Measurements from ENCODE around the gene MS4A4A.
"Not testable (repeated sequence)": the region's sequence is repeated elsewhere in the genome, so short reads cannot be mapped to it uniquely, and the experiment has no call there.

The MS4A4A gene

GRCh38 chr11:60285411-60286126, 5.1 kb downstream of the MS4A4A start:
- peak overlapping the region; percentile 93 for H2BK120ac ChIP-seq (ENCODE audit: insufficient read depth, low read length, poor library complexity)

DNA sequence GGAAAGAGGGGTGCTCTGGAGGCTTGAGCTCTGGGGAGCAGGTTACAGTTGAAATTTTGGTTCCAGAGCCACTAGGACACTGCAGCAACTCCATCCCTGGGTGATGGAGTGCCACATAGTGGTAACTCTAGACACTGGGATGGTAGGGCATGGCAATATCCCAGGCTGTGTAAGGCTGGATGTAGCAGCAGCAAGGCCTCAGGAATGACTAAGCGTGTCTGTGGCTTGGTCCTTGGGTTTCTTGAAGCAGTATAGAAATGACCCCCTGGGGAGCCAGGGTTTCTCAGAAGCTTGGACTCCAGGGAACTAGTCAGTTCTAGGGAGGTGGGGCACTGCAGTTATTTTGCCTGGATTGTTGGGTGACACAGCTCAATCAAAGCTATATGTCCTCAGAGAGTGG, 8.1 kb downstream of the MS4A4A start:
- Histone ChIP-seq H3K9me3 (ENCODE audit: insufficient read depth, low read depth, low read length) (peaks cover 9% of the 10 kb centered on the region), H3K9ac (ENCODE audit: low read length) (no peak overlapping the region), H4K8ac (ENCODE audit: low read depth, low read length) (no peak overlapping the region), H2BK12ac (ENCODE audit: low read length) (no peak overlapping the region), H3K18ac (ENCODE audit: low read length) (no peak overlapping the region), H2BK5ac (ENCODE audit: low read depth, low read length, poor library complexity) (no peak overlapping the region), H2AK5ac (ENCODE audit: low read length) (no peak overlapping the region), H3K14ac (ENCODE audit: low read length) (no peak overlapping the region), H3K4ac (ENCODE audit: low read depth, low read length) (no peak overlapping the region), H3K4me1 (ENCODE audit: control insufficient read depth in 1 of 2, insufficient read depth in 2 of 2, low read length in 2 of 2) (peaks cover 3 to 4% of the 10 kb centered on the region in 2 experiments), H2AFZ (ENCODE audit: insufficient read depth, low read length, poor library complexity) (no peak overlapping the region), H3K79me1 (ENCODE audit: low read length) (peaks cover 7% of the 10 kb centered on the region), H3K27me3 (ENCODE audit: insufficient read depth, low read length) (no peaks in the 10 kb centered on the region), H3K79me2 (ENCODE audit: control insufficient read depth, insufficient read depth, low read length, poor library complexity) (no peaks in the 10 kb centered on the region), H3K4me3 (ENCODE audit: low read depth, low read length) (no peak overlapping the region), H3K36me3 (ENCODE audit: control insufficient read depth in 1 of 2, insufficient read depth in 2 of 2, low read length in 2 of 2) (peaks cover 0 to 3% of the 10 kb centered on the region in 2 experiments), H3K23ac (ENCODE audit: low read length) (no peak overlapping the region), H4K91ac (ENCODE audit: low read depth, low read length) (no peak overlapping the region), H4K12ac (ENCODE audit: low read depth, low read length) (no peak overlapping the region), H3K4me2 (ENCODE audit: low read length) (no peak overlapping the region), H3K27ac (ENCODE audit: low read depth, low read length) (no peak overlapping the region), H2BK120ac (ENCODE audit: insufficient read depth, low read length, poor library complexity) (no peak overlapping the region)
- no CpG with 5 or more reads among the region's 1 CpG for WGBS (ENCODE audit: extremely low coverage, insufficient coverage, insufficient read length)
- DNase-seq = no peak

More at GRCh38 chr11:60285411-60286126, 5.1 kb downstream of the MS4A4A start:
- not testable (repeated sequence) for H4K12ac ChIP-seq (ENCODE audit: low read depth, low read length); H2AK5ac ChIP-seq (ENCODE audit: low read length); H3K9ac ChIP-seq (ENCODE audit: low read length); H3K9me3 ChIP-seq (ENCODE audit: insufficient read depth, low read depth, low read length); H3K36me3 ChIP-seq (ENCODE audit: control insufficient read depth in 1 of 2, insufficient read depth in 2 of 2, low read length in 2 of 2); H2AFZ ChIP-seq (ENCODE audit: insufficient read depth, low read length, poor library complexity); H3K79me1 ChIP-seq (ENCODE audit: low read length); H3K79me2 ChIP-seq (ENCODE audit: control insufficient read depth, insufficient read depth, low read length, poor library complexity); H3K4ac ChIP-seq (ENCODE audit: low read depth, low read length); H3K4me2 ChIP-seq (ENCODE audit: low read length); H3K4me3 ChIP-seq (ENCODE audit: low read depth, low read length); H3K4me1 ChIP-seq (ENCODE audit: control insufficient read depth in 1 of 2, insufficient read depth in 2 of 2, low read length in 2 of 2); H3K18ac ChIP-seq (ENCODE audit: low read length); H3K23ac ChIP-seq (ENCODE audit: low read length); H3K27me3 ChIP-seq (ENCODE audit: insufficient read depth, low read length)
- Histone ChIP-seq H4K91ac (ENCODE audit: low read depth, low read length) (peak overlapping the region; percentile 92), H2BK5ac (ENCODE audit: low read depth, low read length, poor library complexity) (peak overlapping the region; percentile 90), H2BK12ac (ENCODE audit: low read length) (peak overlapping the region; percentile 93), H3K27ac (ENCODE audit: low read depth, low read length) (peak overlapping the region; percentile 90), H3K14ac (ENCODE audit: low read length) (peak overlapping the region; percentile 42), H4K8ac (ENCODE audit: low read depth, low read length) (peak overlapping the region; percentile 39)
- peak; percentile 52 to 63 for DNase-seq
- no CpG with 5 or more reads among the region's 7 CpGs for WGBS (ENCODE audit: extremely low coverage, insufficient coverage, insufficient read length)

- Histone ChIP-seq H3K9ac (ENCODE audit: low read length) (no peak overlapping the region), H2AFZ (ENCODE audit: insufficient read depth, low read length, poor library complexity) (no peak overlapping the region), H3K79me1 (ENCODE audit: low read length) (no peaks in the 10 kb centered on the region), H3K79me2 (ENCODE audit: control insufficient read depth, insufficient read depth, low read length, poor library complexity) (no peaks in the 10 kb centered on the region), H3K4ac (ENCODE audit: low read depth, low read length) (no peak overlapping the region), H2AK5ac (ENCODE audit: low read length) (no peak overlapping the region), H2BK120ac (ENCODE audit: insufficient read depth, low read length, poor library complexity) (no peak overlapping the region), H4K91ac (ENCODE audit: low read depth, low read length) (no peak overlapping the region), H2BK12ac (ENCODE audit: low read length) (no peak overlapping the region), H2BK5ac (ENCODE audit: low read depth, low read length, poor library complexity) (no peak overlapping the region), H3K18ac (ENCODE audit: low read length) (no peak overlapping the region), H3K36me3 (ENCODE audit: control insufficient read depth in 1 of 2, insufficient read depth in 2 of 2, low read length in 2 of 2) (peaks cover 0 to 3% of the 10 kb centered on the region in 2 experiments), H3K23ac (ENCODE audit: low read length) (no peak overlapping the region), H4K12ac (ENCODE audit: low read depth, low read length) (no peak overlapping the region), H3K14ac (ENCODE audit: low read length) (no peak overlapping the region), H3K27me3 (ENCODE audit: insufficient read depth, low read length) (no peaks in the 10 kb centered on the region), H4K8ac (ENCODE audit: low read depth, low read length) (no peak overlapping the region), H3K4me3 (ENCODE audit: low read depth, low read length) (no peak overlapping the region), H3K9me3 (ENCODE audit: insufficient read depth, low read depth, low read length) (peaks cover 9% of the 10 kb centered on the region), H3K4me1 (ENCODE audit: control insufficient read depth in 1 of 2, insufficient read depth in 2 of 2, low read length in 2 of 2) (no peaks in the 10 kb centered on the region), H3K4me2 (ENCODE audit: low read length) (no peak overlapping the region), H3K27ac (ENCODE audit: low read depth, low read length) (no peak overlapping the region)
- WGBS (ENCODE audit: extremely low coverage, insufficient coverage, insufficient read length) = no CpG with 5 or more reads among the region's 2 CpGs
- no peak for DNase-seq
Observed at GRCh38 chr11:60292145-60292544, 11.7 kb downstream of the MS4A4A start.

DNA sequence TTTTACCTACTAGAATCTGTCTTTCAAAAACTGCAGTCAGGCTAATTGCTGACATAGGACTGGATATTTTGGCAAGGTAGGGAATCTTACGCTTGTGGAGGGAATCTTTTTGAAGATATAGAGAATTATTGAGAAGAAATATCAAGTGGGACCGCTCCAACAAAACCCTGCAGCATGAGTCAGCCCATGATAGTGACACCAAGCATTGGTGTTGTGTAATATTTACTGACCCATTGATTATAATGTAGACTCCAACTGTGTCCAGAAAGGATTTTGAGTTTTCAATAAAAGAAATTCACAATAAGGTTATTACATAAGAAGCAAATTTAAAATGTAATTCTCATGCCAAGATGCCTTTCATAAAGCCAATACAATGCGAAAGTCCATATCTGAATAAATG, 20.7 kb downstream of the MS4A4A start:
- Histone ChIP-seq H2BK120ac (ENCODE audit: insufficient read depth, low read length, poor library complexity) (no peak overlapping the region), H4K12ac (ENCODE audit: low read depth, low read length) (no peak overlapping the region), H4K91ac (ENCODE audit: low read depth, low read length) (no peak overlapping the region), H2AFZ (ENCODE audit: insufficient read depth, low read length, poor library complexity) (no peak overlapping the region), H3K4me1 (ENCODE audit: control insufficient read depth in 1 of 2, insufficient read depth in 2 of 2, low read length in 2 of 2) (no peaks in the 10 kb centered on the region), H3K9me3 (ENCODE audit: insufficient read depth, low read depth, low read length) (no peaks in the 10 kb centered on the region), H3K4ac (ENCODE audit: low read depth, low read length) (no peak overlapping the region), H4K8ac (ENCODE audit: low read depth, low read length) (no peak overlapping the region), H3K36me3 (ENCODE audit: control insufficient read depth in 1 of 2, insufficient read depth in 2 of 2, low read length in 2 of 2) (no peaks in the 10 kb centered on the region), H3K18ac (ENCODE audit: low read length) (no peak overlapping the region), H2AK5ac (ENCODE audit: low read length) (no peak overlapping the region), H3K14ac (ENCODE audit: low read length) (no peak overlapping the region), H3K23ac (ENCODE audit: low read length) (no peak overlapping the region), H3K79me1 (ENCODE audit: low read length) (peaks cover 2% of the 10 kb centered on the region), H3K4me3 (ENCODE audit: low read depth, low read length) (no peak overlapping the region), H2BK5ac (ENCODE audit: low read depth, low read length, poor library complexity) (no peak overlapping the region), H3K27ac (ENCODE audit: low read depth, low read length) (no peak overlapping the region), H3K4me2 (ENCODE audit: low read length) (no peak overlapping the region), H2BK12ac (ENCODE audit: low read length) (no peak overlapping the region), H3K79me2 (ENCODE audit: control insufficient read depth, insufficient read depth, low read length, poor library complexity) (no peaks in the 10 kb centered on the region), H3K27me3 (ENCODE audit: insufficient read depth, low read length) (no peaks in the 10 kb centered on the region), H3K9ac (ENCODE audit: low read length) (no peak overlapping the region)
- no CpG with 5 or more reads among the region's 3 CpGs for WGBS (ENCODE audit: extremely low coverage, insufficient coverage, insufficient read length)
- DNase-seq = no peak

All from trophoblast cell (in vitro differentiated cells and primary cell).